Glutamatergic neuron (in vitro differentiated cells): ENCODE measurements around the gene GATM. TPM values are rescaled to one million over a fixed set of nuclear protein-coding genes. Genes with fewer than 3 reads are reported as not detected.
A peak's percentile ranks its signal among the peaks of the same experiment; 100 is the strongest.

ENCODE experiments used
- DNase-seq: peaks from one replicate; pipeline ENCODE4 v3.0.0; 2022
- H3K27ac Mint-ChIP-seq: one replicate; pipeline ENCODE4 v1.8.0; 2020; ENCODE audit warnings: mild to moderate bottlenecking, mixed read lengths, inconsistent platforms; ENCODE audit not compliant: unreplicated experiment
- H3K27me3 Mint-ChIP-seq: one replicate; pipeline ENCODE4 v1.8.0; 2020; ENCODE audit warnings: mild to moderate bottlenecking, moderate library complexity, mixed read lengths, inconsistent platforms; ENCODE audit not compliant: unreplicated experiment
- H3K36me3 Mint-ChIP-seq: one replicate; pipeline ENCODE4 v1.8.0; 2020; ENCODE audit warnings: mild to moderate bottlenecking, mixed read lengths, inconsistent platforms; ENCODE audit not compliant: unreplicated experiment
- H3K4me1 Mint-ChIP-seq: one replicate; pipeline ENCODE4 v1.8.0; 2020; ENCODE audit warnings: mild to moderate bottlenecking, low read depth, mixed read lengths, inconsistent platforms; ENCODE audit not compliant: unreplicated experiment
- H3K4me3 Mint-ChIP-seq: one replicate; pipeline ENCODE4 v1.8.0; 2020; ENCODE audit warnings: mild to moderate bottlenecking, mixed read lengths, inconsistent platforms; ENCODE audit not compliant: unreplicated experiment
- H3K9me3 Mint-ChIP-seq: one replicate; pipeline ENCODE4 v1.8.0; 2020; ENCODE audit warnings: mild to moderate bottlenecking, moderate library complexity, mixed read lengths, inconsistent platforms; ENCODE audit not compliant: unreplicated experiment
- total RNA-seq: library from RNA; stranded (reverse); fragmentation: NEBNext Ultra II Directional; extraction: Animal tissue kit (Norgen Biotek cat#: 25700); gene quantifications from one replicate; pipeline ENCODE4 v1.2.1, GENCODE V29; 2021; ENCODE audit not compliant: unreplicated experiment
- TF ChIP-seq, protein P1 (sequence below): fragments of 200-600 bp; sonication (generic); IDR thresholded peaks from one replicate; pipeline ENCODE4 v1.5.0; 2021; ENCODE audit not compliant: partially characterized antibody, unreplicated experiment

The GATM gene
- total RNA-seq, 1 donor from 2014 or later = 51.2 TPM

GRCh38 chr15:45417303-45417950, 39.1 kb upstream of the GATM start:
- Mint-ChIP-seq H3K36me3 (no peaks in the 10 kb centered on the region), H3K9me3 (no peaks in the 10 kb centered on the region), H3K27ac (no peak overlapping the region), H3K27me3 (no peaks in the 10 kb centered on the region), H3K4me3 (no peak overlapping the region), H3K4me1 (no peaks in the 10 kb centered on the region)
- DNase-seq = no peak
- TF ChIP-seq, protein P1, sequence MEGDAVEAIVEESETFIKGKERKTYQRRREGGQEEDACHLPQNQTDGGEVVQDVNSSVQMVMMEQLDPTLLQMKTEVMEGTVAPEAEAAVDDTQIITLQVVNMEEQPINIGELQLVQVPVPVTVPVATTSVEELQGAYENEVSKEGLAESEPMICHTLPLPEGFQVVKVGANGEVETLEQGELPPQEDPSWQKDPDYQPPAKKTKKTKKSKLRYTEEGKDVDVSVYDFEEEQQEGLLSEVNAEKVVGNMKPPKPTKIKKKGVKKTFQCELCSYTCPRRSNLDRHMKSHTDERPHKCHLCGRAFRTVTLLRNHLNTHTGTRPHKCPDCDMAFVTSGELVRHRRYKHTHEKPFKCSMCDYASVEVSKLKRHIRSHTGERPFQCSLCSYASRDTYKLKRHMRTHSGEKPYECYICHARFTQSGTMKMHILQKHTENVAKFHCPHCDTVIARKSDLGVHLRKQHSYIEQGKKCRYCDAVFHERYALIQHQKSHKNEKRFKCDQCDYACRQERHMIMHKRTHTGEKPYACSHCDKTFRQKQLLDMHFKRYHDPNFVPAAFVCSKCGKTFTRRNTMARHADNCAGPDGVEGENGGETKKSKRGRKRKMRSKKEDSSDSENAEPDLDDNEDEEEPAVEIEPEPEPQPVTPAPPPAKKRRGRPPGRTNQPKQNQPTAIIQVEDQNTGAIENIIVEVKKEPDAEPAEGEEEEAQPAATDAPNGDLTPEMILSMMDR = no peak

GRCh38 chr15:45414215-45414885, 36.0 kb upstream of the GATM start:
- Mint-ChIP-seq H3K4me3 (no peak overlapping the region), H3K36me3 (no peaks in the 10 kb centered on the region), H3K27ac (peak overlapping the region; percentile 43), H3K4me1 (no peaks in the 10 kb centered on the region), H3K9me3 (no peaks in the 10 kb centered on the region), H3K27me3 (no peaks in the 10 kb centered on the region)
- no peak for DNase-seq
- TF ChIP-seq, protein P1 = no peak

DNA sequence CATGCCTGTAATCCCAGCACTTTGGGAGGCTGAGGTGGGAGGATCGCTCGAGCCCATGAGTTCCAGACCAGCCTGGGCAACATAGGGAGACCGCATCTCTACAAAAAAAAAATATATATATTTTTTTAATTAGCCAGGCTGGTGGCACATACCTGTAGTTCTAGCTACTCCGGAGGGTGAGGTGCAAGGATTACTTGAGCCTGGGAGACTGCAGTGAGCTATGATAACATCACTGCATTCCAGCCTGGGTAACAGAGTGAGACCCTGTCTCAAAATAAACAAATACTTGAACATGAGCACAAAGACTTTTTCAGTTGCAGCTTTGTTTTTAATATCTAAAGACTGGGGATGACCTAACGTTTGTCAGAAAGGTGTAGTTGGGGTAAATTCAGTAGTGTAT, 31.3 kb upstream of the GATM start:
- DNase-seq = no peak
- no peaks in the 10 kb centered on the region for H3K27me3 Mint-ChIP-seq
- H3K4me3 Mint-ChIP-seq = no peak overlapping the region
- no peaks in the 10 kb centered on the region for H3K9me3 Mint-ChIP-seq
- no peaks in the 10 kb centered on the region for H3K4me1 Mint-ChIP-seq
- no peaks in the 10 kb centered on the region for H3K36me3 Mint-ChIP-seq
- TF ChIP-seq, protein P1 = no peak
- no peak overlapping the region for H3K27ac Mint-ChIP-seq

DNA sequence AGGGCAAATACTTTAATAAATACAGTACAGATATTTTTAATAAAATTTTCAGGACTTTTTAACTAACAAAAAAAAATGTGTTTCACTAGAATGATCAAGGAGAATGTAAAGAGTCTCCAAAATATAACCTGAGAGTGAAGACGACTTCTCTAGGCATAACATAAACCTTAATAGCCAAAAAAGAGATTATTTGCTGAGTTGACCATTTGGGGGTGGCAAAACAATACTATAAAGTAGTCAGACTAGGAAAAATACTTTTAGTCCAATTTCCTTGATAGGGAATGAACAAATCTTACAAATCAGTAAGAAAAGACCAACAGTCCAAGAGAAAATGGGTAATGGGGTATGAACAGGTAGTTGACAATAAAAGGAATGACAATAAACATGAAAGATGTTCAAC, 29.4 kb upstream of the GATM start:
- Mint-ChIP-seq H3K27me3 (no peaks in the 10 kb centered on the region), H3K4me1 (no peaks in the 10 kb centered on the region), H3K27ac (no peak overlapping the region), H3K36me3 (no peaks in the 10 kb centered on the region), H3K9me3 (no peaks in the 10 kb centered on the region), H3K4me3 (no peak overlapping the region)
- no peak for DNase-seq
- TF ChIP-seq, protein P1 = no peak
